DND-41 (cell line): ENCODE measurements around the gene MAPK7.

ENCODE experiments used
- EZH2 ChIP-seq: IDR thresholded peaks from 3 replicates; pipeline ENCODE4 v1.6.1; 2012; ENCODE audit warnings: borderline replicate concordance, low read depth, mild to moderate bottlenecking, moderate library complexity, low read length, inconsistent platforms; ENCODE audit not compliant: severe bottlenecking
- TF ChIP-seq, protein P1 (sequence below): IDR thresholded peaks from 2 replicates; pipeline ENCODE4 v1.5.1; 2012; ENCODE audit warnings: borderline replicate concordance, low read length, moderate library complexity, mild to moderate bottlenecking; ENCODE audit not compliant: poor library complexity, severe bottlenecking; ENCODE audit errors: extremely low read depth

DNA sequence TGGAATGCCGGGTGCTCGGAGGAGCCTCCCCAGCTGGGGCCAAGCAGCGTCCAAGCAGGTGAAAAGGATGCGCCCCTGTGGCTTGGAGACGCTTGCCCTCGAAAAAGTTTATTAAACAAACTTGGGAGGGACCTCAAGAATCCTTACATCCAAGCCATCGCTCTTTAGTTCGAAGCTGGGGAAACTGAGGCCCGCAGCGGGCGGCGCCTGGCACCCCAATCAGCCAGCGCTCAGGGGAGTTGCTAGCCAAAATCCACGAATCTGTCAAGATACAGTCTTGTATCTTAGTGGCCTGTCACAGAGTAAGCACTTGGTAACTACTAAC, 15.2 kb upstream of the MAPK7 start:
- TF ChIP-seq, protein P1, sequence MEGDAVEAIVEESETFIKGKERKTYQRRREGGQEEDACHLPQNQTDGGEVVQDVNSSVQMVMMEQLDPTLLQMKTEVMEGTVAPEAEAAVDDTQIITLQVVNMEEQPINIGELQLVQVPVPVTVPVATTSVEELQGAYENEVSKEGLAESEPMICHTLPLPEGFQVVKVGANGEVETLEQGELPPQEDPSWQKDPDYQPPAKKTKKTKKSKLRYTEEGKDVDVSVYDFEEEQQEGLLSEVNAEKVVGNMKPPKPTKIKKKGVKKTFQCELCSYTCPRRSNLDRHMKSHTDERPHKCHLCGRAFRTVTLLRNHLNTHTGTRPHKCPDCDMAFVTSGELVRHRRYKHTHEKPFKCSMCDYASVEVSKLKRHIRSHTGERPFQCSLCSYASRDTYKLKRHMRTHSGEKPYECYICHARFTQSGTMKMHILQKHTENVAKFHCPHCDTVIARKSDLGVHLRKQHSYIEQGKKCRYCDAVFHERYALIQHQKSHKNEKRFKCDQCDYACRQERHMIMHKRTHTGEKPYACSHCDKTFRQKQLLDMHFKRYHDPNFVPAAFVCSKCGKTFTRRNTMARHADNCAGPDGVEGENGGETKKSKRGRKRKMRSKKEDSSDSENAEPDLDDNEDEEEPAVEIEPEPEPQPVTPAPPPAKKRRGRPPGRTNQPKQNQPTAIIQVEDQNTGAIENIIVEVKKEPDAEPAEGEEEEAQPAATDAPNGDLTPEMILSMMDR = no peak
- TF ChIP-seq EZH2 = no peak
